ENCODE results near the gene BACE1. TPM values are rescaled to one million over a fixed set of nuclear protein-coding genes. Genes with fewer than 3 reads are reported as not detected.

BACE1 gene
- total and polyA plus RNA-seq, 7 experiments from 2014 or later: 0.23 to 2.0 (median 0.34) TPM

DNA sequence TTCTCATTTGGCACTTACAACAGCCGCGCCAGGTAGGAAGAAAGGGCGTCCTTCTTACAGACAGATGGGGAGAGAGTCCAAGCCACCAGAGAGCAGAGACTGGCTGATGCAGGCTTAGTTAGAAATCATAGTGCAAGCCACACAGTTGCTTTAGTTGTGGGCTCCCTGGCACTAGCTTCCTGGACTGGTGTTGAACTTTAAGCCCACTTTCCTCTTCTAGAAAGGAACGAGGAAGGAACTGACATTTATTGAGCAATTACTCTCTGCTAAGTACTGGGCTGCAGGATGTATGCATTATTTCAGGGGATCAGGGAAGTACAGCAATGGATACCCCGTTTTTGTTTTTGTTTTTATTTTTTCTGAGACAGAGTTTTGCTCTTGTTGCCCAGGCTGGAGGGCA, 3.0 kb downstream of the BACE1 start:
- no peak for ATAC-seq
- no peaks in the 10 kb centered on the region for H3K9me3 Mint-ChIP-seq
- ChIA-PET POLR2A (no interaction called here), CTCF (no interaction called here)
- Histone ChIP-seq H3K36me3 (ENCODE audit: control insufficient read depth in 2 of 3, insufficient read depth in 3 of 3, low read length in 3 of 3) (no peaks in the 10 kb centered on the region), H3K27ac (ENCODE audit: low read depth, low read length) (no peak overlapping the region), H3K4me3 (ENCODE audit: low read length) (no peak overlapping the region), H3K9me3 (ENCODE audit: control insufficient read depth in 2 of 3, low read length in 3 of 3) (no peaks in the 10 kb centered on the region), H3K27me3 (ENCODE audit: control insufficient read depth in 2 of 2, insufficient read depth in 2 of 2, low read length in 2 of 2) (peaks cover 0 to 7% of the 10 kb centered on the region in 2 donors), H3K4me1 (ENCODE audit: control insufficient read depth in 2 of 2, insufficient read depth in 2 of 2, low read length in 2 of 2) (peaks cover 7 to 9% of the 10 kb centered on the region in 2 donors)
- H3K4me3 Mint-ChIP-seq: no peak overlapping the region
- no peak for DNase-seq
- H3K4me1 Mint-ChIP-seq: peaks cover 0 to 12% (median 6%) of the 10 kb centered on the region in 7 donors
- intact Hi-C loops (cut with micrococcal nuclease): no loop called here
- H3K27ac Mint-ChIP-seq: no peak overlapping the region
- no peaks in the 10 kb centered on the region for H3K36me3 Mint-ChIP-seq
- H3K27me3 Mint-ChIP-seq: peaks cover 24 to 65% (median 44%) of the 10 kb centered on the region in 5 donors

DNA sequence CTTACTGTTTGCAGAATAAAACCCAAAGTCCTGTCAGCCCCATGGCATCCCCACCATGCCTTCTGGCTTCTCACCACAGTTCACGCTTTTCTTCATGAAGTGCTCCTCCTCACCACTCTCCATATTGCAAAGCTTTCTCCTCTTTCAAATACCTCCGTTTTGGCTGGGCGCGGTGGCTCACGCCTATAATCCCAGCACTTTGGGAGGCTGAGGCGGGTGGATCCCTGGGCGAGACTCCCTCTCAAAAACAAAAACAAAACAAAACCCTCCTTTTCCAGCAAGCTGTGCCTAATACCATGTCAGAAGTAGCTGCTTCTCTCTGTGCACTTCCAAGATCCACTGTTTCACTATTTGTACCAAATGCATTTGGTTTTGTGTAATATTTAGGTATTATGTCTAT, 6.7 kb downstream of the BACE1 start:
- H3K27ac Mint-ChIP-seq: no peak overlapping the region
- Histone ChIP-seq H3K9me3 (ENCODE audit: control insufficient read depth in 2 of 3, low read length in 3 of 3) (no peaks in the 10 kb centered on the region), H3K27ac (ENCODE audit: low read depth, low read length) (no peak overlapping the region), H3K4me3 (ENCODE audit: low read length) (no peak overlapping the region), H3K4me1 (ENCODE audit: control insufficient read depth in 2 of 2, insufficient read depth in 2 of 2, low read length in 2 of 2) (no peaks in the 10 kb centered on the region), H3K27me3 (ENCODE audit: control insufficient read depth in 2 of 2, insufficient read depth in 2 of 2, low read length in 2 of 2) (no peaks in the 10 kb centered on the region), H3K36me3 (ENCODE audit: control insufficient read depth in 2 of 3, insufficient read depth in 3 of 3, low read length in 3 of 3) (no peaks in the 10 kb centered on the region)
- DNase-seq (no peak), ATAC-seq (no peak)
- H3K36me3 Mint-ChIP-seq: no peaks in the 10 kb centered on the region
- POLR2A ChIA-PET: no interaction called here
- H3K9me3 Mint-ChIP-seq: no peaks in the 10 kb centered on the region
- no peaks in the 10 kb centered on the region for H3K4me1 Mint-ChIP-seq
- H3K4me3 Mint-ChIP-seq: no peak overlapping the region
- CTCF ChIA-PET: interaction anchor here (2.0 kb wide), 1 partner anchor 18 kb away, joined by 4 read pairs; the partner anchor contains the start of gene CEP164
- intact Hi-C loops (cut with micrococcal nuclease): no loop called here
- peaks cover 11 to 41% (median 22%) of the 10 kb centered on the region in 5 donors for H3K27me3 Mint-ChIP-seq

- no peak overlapping the region for H3K4me3 ChIP-seq (ENCODE audit: low read length)
- no peaks in the 10 kb centered on the region for H3K36me3 ChIP-seq (ENCODE audit: control insufficient read depth in 2 of 3, insufficient read depth in 3 of 3, low read length in 3 of 3)
- no peak overlapping the region for H3K27ac ChIP-seq (ENCODE audit: low read depth, low read length)
- H3K9me3 ChIP-seq (ENCODE audit: control insufficient read depth in 2 of 3, low read length in 3 of 3): no peaks in the 10 kb centered on the region
- DNase-seq: no peak
- no peaks in the 10 kb centered on the region for H3K9me3 Mint-ChIP-seq
- intact Hi-C loops (cut with micrococcal nuclease): no loop called here
- H3K4me1 ChIP-seq (ENCODE audit: control insufficient read depth in 2 of 2, insufficient read depth in 2 of 2, low read length in 2 of 2): no peaks in the 10 kb centered on the region
- H3K27ac Mint-ChIP-seq: peak overlapping the region in 1 of 9 donors; percentile 55
- H3K27me3 Mint-ChIP-seq: peaks cover 4 to 16% (median 10%) of the 10 kb centered on the region in 5 donors
- H3K4me1 Mint-ChIP-seq: peaks cover 0 to 5% (median 0%) of the 10 kb centered on the region in 7 donors
- ChIA-PET POLR2A (no interaction called here), CTCF (no interaction called here)
- no peak for ATAC-seq
- H3K27me3 ChIP-seq (ENCODE audit: control insufficient read depth in 2 of 2, insufficient read depth in 2 of 2, low read length in 2 of 2): no peaks in the 10 kb centered on the region
- H3K36me3 Mint-ChIP-seq: no peaks in the 10 kb centered on the region
- no peak overlapping the region for H3K4me3 Mint-ChIP-seq
Observed at GRCh38 chr11:117305145-117305544, 10.9 kb downstream of the BACE1 start.

DNA sequence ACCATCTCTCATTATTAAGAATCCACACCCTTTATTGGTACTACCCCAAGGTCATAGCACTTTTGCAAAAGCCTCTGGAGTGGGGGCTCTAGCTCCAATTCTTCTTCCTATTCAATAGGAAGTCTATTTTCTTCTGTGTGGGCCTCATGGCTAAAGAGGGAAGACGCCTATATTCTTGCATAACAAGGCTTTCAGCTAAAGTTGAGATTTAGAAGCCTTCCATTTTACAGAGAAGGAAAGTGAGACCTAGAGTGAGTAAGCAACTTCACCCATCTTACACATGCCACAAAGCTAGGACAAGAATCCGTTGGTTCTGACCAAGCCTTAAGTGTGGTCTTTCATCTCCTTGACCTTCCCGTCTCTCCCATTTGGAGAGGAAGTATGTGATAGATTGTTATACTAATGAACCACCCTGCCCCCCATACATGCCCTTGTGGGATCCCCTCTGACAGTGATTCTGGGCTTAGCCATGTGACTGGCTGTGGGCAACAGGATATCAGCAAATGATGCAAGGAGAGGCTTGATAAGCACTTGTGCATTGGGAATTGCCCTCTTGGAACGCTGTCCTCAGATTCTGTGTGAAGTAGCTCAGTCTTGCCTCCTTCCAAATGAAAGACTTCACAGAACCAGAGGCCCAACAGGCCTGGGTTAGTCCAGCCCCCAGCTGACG, 12.3 kb downstream of the BACE1 start:
- Mint-ChIP-seq H3K4me1 (peaks cover 0 to 7% (median 0%) of the 10 kb centered on the region in 7 donors), H3K36me3 (no peaks in the 10 kb centered on the region), H3K27ac (no peak overlapping the region), H3K27me3 (peaks cover 0 to 10% (median 5%) of the 10 kb centered on the region in 5 donors), H3K9me3 (peaks cover 0 to 1% (median 0%) of the 10 kb centered on the region in 11 donors), H3K4me3 (no peak overlapping the region)
- Histone ChIP-seq H3K27ac (ENCODE audit: low read depth, low read length) (no peak overlapping the region), H3K4me1 (ENCODE audit: control insufficient read depth in 2 of 2, insufficient read depth in 2 of 2, low read length in 2 of 2) (no peaks in the 10 kb centered on the region), H3K4me3 (ENCODE audit: low read length) (no peak overlapping the region), H3K9me3 (ENCODE audit: control insufficient read depth in 2 of 3, low read length in 3 of 3) (no peaks in the 10 kb centered on the region), H3K36me3 (ENCODE audit: control insufficient read depth in 2 of 3, insufficient read depth in 3 of 3, low read length in 3 of 3) (no peaks in the 10 kb centered on the region), H3K27me3 (ENCODE audit: control insufficient read depth in 2 of 2, insufficient read depth in 2 of 2, low read length in 2 of 2) (no peaks in the 10 kb centered on the region)
- ChIA-PET CTCF (no interaction called here), POLR2A (interaction anchor here (0.8 kb wide), 1 partner anchor 12 kb away, joined by 3 read pairs; no protein-coding TSS in a partner anchor)
- intact Hi-C loops (cut with micrococcal nuclease): no loop called here
- no peak for DNase-seq
- ATAC-seq: no peak

DNA sequence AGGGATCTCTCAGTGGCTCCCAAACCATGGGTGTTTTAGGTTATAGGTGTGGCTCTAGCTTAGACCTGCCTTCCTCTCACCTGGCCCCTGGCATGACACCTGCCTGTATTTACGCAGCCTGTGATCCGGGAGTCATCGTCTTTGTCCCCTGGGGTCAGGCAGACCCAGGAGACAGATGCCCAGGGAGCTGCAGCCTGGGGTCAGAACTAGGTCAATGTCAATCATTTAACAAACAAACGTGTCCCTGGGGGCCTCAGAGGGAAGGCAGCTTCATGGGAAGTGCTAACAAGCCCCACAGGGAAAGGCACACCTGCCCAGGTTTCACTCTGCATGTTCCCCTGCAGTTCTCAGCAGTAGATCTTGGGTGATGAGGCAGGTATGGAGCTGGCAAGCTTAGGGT, 13.0 kb downstream of the BACE1 start:
- POLR2A ChIA-PET: no interaction called here
- H3K36me3 Mint-ChIP-seq: no peaks in the 10 kb centered on the region
- H3K4me1 ChIP-seq (ENCODE audit: control insufficient read depth in 2 of 2, insufficient read depth in 2 of 2, low read length in 2 of 2): no peaks in the 10 kb centered on the region
- H3K36me3 ChIP-seq (ENCODE audit: control insufficient read depth in 2 of 3, insufficient read depth in 3 of 3, low read length in 3 of 3): no peaks in the 10 kb centered on the region
- H3K27me3 Mint-ChIP-seq: peaks cover 0 to 10% (median 5%) of the 10 kb centered on the region in 5 donors
- no peak overlapping the region for H3K4me3 Mint-ChIP-seq
- H3K27ac Mint-ChIP-seq: no peak overlapping the region
- H3K4me3 ChIP-seq (ENCODE audit: low read length): no peak overlapping the region
- intact Hi-C loops (cut with micrococcal nuclease): no loop called here
- CTCF ChIA-PET: no interaction called here
- H3K9me3 Mint-ChIP-seq: peaks cover 0 to 1% (median 0%) of the 10 kb centered on the region in 11 donors
- H3K27me3 ChIP-seq (ENCODE audit: control insufficient read depth in 2 of 2, insufficient read depth in 2 of 2, low read length in 2 of 2): no peaks in the 10 kb centered on the region
- DNase-seq (no peak), ATAC-seq (no peak)
- H3K4me1 Mint-ChIP-seq: peaks cover 0 to 7% (median 0%) of the 10 kb centered on the region in 7 donors
- H3K9me3 ChIP-seq (ENCODE audit: control insufficient read depth in 2 of 3, low read length in 3 of 3): no peaks in the 10 kb centered on the region
- no peak overlapping the region for H3K27ac ChIP-seq (ENCODE audit: low read depth, low read length)

GRCh38 chr11:117302228-117302627, 13.8 kb downstream of the BACE1 start:
- H3K27me3 Mint-ChIP-seq: peaks cover 0 to 10% (median 4%) of the 10 kb centered on the region in 5 donors
- no peaks in the 10 kb centered on the region for H3K27me3 ChIP-seq (ENCODE audit: control insufficient read depth in 2 of 2, insufficient read depth in 2 of 2, low read length in 2 of 2)
- H3K4me3 Mint-ChIP-seq: no peak overlapping the region
- H3K9me3 ChIP-seq (ENCODE audit: control insufficient read depth in 2 of 3, low read length in 3 of 3): no peaks in the 10 kb centered on the region
- no peak overlapping the region for H3K27ac Mint-ChIP-seq
- no peaks in the 10 kb centered on the region for H3K36me3 Mint-ChIP-seq
- no peak overlapping the region for H3K4me3 ChIP-seq (ENCODE audit: low read length)
- ATAC-seq (no peak), DNase-seq (no peak)
- intact Hi-C loops (cut with micrococcal nuclease): no loop called here
- peaks cover 0 to 7% (median 0%) of the 10 kb centered on the region in 7 donors for H3K4me1 Mint-ChIP-seq
- no peaks in the 10 kb centered on the region for H3K36me3 ChIP-seq (ENCODE audit: control insufficient read depth in 2 of 3, insufficient read depth in 3 of 3, low read length in 3 of 3)
- H3K27ac ChIP-seq (ENCODE audit: low read depth, low read length): no peak overlapping the region
- H3K9me3 Mint-ChIP-seq: peaks cover 0 to 1% (median 0%) of the 10 kb centered on the region in 11 donors
- CTCF ChIA-PET: no interaction called here
- no peaks in the 10 kb centered on the region for H3K4me1 ChIP-seq (ENCODE audit: control insufficient read depth in 2 of 2, insufficient read depth in 2 of 2, low read length in 2 of 2)
- POLR2A ChIA-PET: no interaction called here

DNA sequence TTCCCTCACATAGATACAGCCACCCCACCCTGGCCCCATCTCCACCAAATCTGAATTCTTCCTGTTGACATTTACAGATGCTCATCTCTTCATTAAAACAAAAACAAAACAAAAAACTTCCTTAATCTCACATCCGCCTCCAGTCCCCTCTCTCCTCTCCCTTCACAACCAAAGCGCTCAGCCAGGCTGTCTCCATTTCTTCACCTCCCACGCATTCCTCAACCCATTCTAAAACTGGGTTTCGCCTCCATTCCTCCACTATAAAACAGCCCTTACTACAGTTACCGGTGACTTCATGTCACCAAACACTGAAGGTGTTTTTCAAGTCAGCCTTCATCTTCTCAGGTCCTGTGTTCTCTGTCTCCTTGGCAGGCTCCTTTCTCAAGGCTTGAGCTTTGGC, 15.3 kb downstream of the BACE1 start:
- CTCF ChIA-PET: no interaction called here
- Histone ChIP-seq H3K4me3 (ENCODE audit: low read length) (no peak overlapping the region), H3K9me3 (ENCODE audit: control insufficient read depth in 2 of 3, low read length in 3 of 3) (no peaks in the 10 kb centered on the region), H3K4me1 (ENCODE audit: control insufficient read depth in 2 of 2, insufficient read depth in 2 of 2, low read length in 2 of 2) (no peaks in the 10 kb centered on the region), H3K36me3 (ENCODE audit: control insufficient read depth in 2 of 3, insufficient read depth in 3 of 3, low read length in 3 of 3) (no peaks in the 10 kb centered on the region), H3K27me3 (ENCODE audit: control insufficient read depth in 2 of 2, insufficient read depth in 2 of 2, low read length in 2 of 2) (no peaks in the 10 kb centered on the region), H3K27ac (ENCODE audit: low read depth, low read length) (no peak overlapping the region)
- Mint-ChIP-seq H3K27me3 (peaks cover 0 to 10% (median 4%) of the 10 kb centered on the region in 5 donors), H3K4me1 (peaks cover 0 to 7% (median 0%) of the 10 kb centered on the region in 7 donors), H3K4me3 (no peak overlapping the region), H3K9me3 (peaks cover 0 to 1% (median 0%) of the 10 kb centered on the region in 11 donors), H3K36me3 (no peaks in the 10 kb centered on the region), H3K27ac (peak overlapping the region in 1 of 9 donors; percentile 42)
- no peak for DNase-seq
- ATAC-seq: no peak
- POLR2A ChIA-PET: no interaction called here
- intact Hi-C loops (cut with micrococcal nuclease): no loop called here
